Right ventricle myocardium superior (tissue), 1 donor: Measurements from ENCODE around the gene CFC1B. TPM values are rescaled to one million over a fixed set of nuclear protein-coding genes. Genes with fewer than 3 reads are reported as not detected.
"Not testable (repeated sequence)": the region's sequence is repeated elsewhere in the genome, so short reads cannot be mapped to it uniquely, and the experiment has no call there.

Experiments
- ATAC-seq: fragments of 200-7000 bp; cut with Tn5 transposase; one replicate; pipeline ENCODE4 v1.9.1; 2020; ENCODE audit warnings: mild to moderate bottlenecking; ENCODE audit not compliant: poor library complexity
- DNase-seq: peaks from one replicate; pipeline ENCODE4 v3.0.0-alpha.2; 2020
- intact Hi-C: fragments of 100-400 bp; cut with DNase I; formaldehyde crosslinking; loops from one replicate; pipeline ENCODE4 v1.11.2; 2022
- long read RNA-seq: library from polyadenylated mRNA; unstranded; transcript quantifications from one replicate; pipeline ENCODE4 v2.0.0, GENCODE V29; 2021
- total RNA-seq: library from RNA; stranded (reverse); fragmentation: NEBNext Ultra II Directional; extraction: Animal tissue kit (Norgen Biotek cat#: 25700); gene quantifications from one replicate; pipeline ENCODE4 v1.2.1, GENCODE V29; 2021
- donor health status: DM: no; HTN: yes; CAD: no; lungs with severe emphysema.

The CFC1B gene
- total RNA-seq, result not detected
- long read RNA-seq, result 0 reads

DNA sequence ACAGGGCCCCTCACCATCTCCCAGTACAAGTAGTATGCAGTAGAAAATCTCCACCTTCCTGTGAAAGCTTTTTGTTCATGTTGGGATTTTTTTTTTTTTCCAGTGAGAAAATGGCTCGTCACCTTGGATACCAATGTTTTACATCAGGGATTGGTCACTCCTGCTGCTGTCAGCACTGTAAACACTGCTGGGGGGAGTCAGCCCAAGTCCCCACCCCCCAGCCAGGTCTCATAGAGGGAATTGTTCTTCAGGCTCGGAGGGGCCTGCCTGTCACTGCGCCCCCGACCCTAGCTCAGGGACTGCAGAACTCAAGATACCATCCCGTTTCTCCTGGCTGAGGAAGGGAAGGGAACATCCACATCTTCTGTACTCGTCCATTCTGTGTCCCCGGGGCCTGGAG, at the start of gene CFC1B:
TSS of gene CFC1B (plus strand) at position 231 of the 400 bp plus-strand sequence. CDS start 263 bp downstream, outside the sequence.
- intact Hi-C loops, DNase-seq, ATAC-seq: not testable (repeated sequence)

GRCh38 chr2:130491073-130491472, 29.9 kb upstream of the CFC1B start:
- DNase-seq, ATAC-seq, intact Hi-C loops: not testable (repeated sequence)

- DNase-seq, intact Hi-C loops, ATAC-seq: not testable (repeated sequence)
These were observed 11.8 kb upstream of the CFC1B start, which contains the start of gene POTEI for GRCh38 chr2:130509228-130509627. TSS of gene POTEI (minus strand) at chr2:130509328. CDS start at chr2:130509235, 93 bp downstream.

DNA sequence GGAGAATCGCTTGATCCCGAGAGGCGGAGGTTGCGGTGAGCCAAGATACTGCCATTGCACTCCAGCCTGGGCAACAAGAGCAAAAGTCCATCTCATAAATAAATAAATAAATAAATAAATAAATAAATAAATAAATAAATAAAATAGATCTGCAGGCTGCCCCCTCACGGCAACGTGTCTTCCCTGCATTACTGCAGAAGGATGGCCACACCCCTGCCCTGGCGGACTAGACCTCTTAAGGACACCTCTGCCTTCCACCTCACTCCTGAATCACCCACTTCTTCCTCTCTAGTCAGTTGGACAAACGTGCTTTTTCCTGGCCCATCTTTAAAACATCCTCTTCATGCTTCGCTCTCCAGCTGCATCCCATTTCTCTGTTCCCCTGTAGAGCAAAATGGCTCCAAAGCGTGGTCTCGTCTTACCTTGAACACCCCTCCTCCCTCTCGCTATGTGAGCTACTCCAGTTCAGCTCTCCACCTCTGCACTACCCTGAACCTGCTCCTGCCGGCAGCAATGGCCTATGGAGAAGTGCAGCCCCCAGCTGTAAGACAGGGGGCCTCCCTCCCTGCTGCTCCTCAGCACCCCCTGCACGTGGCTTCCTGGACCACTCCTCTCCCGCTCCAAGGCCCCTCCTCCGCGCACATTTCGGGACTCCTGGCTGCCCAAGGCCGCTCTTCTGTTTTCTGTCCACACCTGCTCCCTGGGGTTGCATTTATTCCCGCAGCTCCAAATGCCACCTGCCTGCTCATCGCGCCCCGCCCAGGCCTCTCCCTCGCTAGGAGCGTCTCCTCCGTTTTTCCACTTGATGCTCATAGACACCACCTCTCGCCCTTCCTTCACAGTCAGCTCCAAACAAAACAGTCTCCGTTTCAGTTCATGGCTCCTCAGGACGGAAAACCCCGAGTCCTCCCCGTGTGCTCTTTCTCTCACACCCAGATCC, 9.9 kb upstream of the CFC1B start:
- DNase-seq, intact Hi-C loops, ATAC-seq: not testable (repeated sequence)

- ATAC-seq, DNase-seq, intact Hi-C loops: not testable (repeated sequence)
These were observed 9.1 kb upstream of the CFC1B start for GRCh38 chr2:130511747-130512451.

- DNase-seq, intact Hi-C loops: not testable (repeated sequence)
- peak; percentile 79 for ATAC-seq
These were observed 2.4 kb upstream of the CFC1B start for GRCh38 chr2:130518516-130519106.

GRCh38 chr2:130522390-130522789, 1.4 kb downstream of the CFC1B start:
- intact Hi-C loops, DNase-seq, ATAC-seq: not testable (repeated sequence)

DNA sequence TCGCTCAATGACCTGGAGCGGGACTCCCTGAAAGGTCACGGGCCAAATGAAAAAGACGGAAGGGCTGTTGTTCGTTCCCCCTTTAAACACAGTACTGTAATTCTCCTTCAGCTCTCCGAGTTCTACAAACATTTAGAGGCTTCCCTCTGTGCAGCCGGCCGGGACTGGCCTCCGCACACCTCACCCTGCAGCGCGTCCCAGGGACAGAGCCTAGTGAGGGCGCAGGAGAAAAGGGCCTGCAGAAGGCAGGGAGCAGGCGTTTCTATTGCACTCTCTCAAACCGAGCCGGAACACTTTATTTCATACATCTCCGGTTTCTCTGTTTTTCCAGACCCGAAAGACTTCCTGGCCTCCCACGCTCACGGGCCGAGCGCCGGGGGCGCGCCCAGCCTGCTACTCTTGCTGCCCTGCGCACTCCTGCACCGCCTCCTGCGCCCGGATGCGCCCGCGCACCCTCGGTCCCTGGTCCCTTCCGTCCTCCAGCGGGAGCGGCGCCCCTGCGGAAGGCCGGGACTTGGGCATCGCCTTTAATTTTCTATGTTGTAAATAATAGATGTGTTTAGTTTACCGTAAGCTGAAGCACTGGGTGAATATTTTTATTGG, 6.4 kb downstream of the CFC1B start:
- DNase-seq, intact Hi-C loops, ATAC-seq: not testable (repeated sequence)

DNA sequence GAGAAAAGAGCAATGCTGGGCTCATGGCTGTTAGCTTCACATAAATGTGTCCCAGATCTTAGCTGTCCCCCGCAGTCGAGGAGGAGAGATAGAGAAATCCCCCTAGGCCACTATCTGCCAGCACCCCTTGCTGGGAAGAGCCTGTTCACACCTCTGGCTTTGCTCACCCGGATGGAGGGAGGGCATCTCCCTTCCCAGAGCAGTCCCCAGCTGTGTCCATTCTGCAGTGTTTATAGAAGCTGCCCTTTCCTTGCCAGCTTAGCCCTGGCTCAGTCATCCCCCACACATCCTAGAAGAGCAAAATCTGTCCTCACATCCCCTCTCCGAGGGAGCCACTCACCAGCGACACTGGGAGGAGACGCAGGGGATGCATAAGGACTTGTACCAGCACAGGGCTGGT, 8.5 kb downstream of the CFC1B start:
- DNase-seq, ATAC-seq, intact Hi-C loops: not testable (repeated sequence)

DNA sequence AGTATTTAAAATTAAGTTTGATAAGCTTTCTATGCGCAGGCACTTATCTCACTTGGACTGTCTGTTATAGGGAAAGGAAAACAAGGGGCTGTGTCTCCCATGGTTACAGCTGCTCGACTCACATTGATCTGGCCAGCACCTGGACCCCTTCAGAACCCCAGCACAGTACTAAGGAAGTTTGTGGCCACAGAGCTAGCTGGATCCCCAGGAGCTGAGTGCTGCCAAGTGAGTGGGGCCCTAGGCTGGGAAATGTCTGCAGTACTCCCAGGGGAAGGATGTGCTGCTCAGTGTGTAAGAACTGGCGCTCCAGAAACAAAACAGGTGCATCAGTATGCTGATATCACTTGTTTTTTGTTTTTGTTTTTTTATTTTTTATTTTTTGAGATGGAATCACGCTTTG, 9.2 kb downstream of the CFC1B start:
- intact Hi-C loops, DNase-seq, ATAC-seq: not testable (repeated sequence)

DNA sequence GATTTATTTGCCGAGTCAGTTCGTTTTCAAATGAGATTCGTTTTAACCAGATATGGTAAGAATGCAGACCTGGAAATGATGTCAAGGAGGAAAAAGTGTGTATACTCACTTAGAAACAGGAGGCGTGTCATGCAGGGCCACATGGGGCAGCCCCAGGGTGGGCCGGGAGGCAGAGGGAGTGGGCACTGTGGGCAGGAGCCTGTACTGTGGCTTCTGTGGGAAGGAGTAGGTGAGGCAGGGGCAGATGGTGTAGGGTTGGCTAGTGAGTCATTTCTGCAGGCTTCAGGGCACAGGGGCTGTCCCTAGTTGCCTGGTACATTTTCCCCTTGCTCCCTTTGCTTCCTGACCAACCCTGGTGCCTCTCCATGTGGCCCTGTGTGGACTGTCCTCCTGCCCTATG, 10.2 kb downstream of the CFC1B start:
- DNase-seq, intact Hi-C loops, ATAC-seq: not testable (repeated sequence)

GRCh38 chr2:130531672-130532071, 10.7 kb downstream of the CFC1B start:
- DNase-seq, ATAC-seq, intact Hi-C loops: not testable (repeated sequence)

DNA sequence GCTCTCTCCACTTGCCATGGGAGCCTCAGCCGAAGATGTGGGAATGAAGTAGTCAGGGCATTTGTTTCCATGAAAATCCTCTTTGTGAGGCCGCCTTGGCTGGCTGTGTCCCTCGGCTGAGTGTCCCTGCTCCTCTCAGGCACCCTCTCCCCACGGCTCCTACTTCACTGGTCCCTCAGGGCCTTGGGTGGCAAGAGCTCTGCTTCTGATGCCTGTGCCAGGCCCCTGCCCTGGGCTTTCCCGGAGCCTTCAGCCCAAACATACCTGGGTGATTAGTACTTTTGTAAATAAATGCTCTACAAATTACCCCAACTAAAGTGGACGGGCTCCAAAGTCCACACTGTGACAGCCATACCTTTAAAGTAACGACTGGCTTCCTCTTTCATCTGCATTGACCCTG, 15.6 kb downstream of the CFC1B start:
- ATAC-seq, DNase-seq, intact Hi-C loops: not testable (repeated sequence)

DNA sequence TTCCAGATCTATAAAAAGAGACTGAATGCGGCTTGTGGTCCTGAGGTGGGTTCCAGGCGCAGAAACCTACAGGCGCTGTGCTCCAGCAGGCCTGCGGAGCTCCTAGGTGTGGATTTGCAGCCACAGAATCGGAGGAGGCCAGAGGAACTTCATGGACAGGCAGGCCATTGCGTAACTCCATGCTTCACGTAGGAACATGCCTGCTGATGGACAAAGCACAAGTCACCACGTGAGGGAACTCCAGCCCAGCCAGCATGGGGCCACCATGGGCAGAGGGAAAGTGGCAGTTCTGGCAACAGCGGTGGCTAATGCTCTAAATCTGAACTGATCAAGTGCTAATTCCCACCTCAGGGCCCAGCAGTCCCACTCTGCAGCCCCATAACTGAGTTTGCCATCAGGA, 17.2 kb downstream of the CFC1B start:
- ATAC-seq, DNase-seq, intact Hi-C loops: not testable (repeated sequence)

- intact Hi-C loops, ATAC-seq, DNase-seq: not testable (repeated sequence)
These were observed 21.8 kb downstream of the CFC1B start for GRCh38 chr2:130542789-130543188.

GRCh38 chr2:130543785-130544528, 22.9 kb downstream of the CFC1B start:
- intact Hi-C loops, result not testable (repeated sequence)
- peak; percentile 58 for ATAC-seq

DNA sequence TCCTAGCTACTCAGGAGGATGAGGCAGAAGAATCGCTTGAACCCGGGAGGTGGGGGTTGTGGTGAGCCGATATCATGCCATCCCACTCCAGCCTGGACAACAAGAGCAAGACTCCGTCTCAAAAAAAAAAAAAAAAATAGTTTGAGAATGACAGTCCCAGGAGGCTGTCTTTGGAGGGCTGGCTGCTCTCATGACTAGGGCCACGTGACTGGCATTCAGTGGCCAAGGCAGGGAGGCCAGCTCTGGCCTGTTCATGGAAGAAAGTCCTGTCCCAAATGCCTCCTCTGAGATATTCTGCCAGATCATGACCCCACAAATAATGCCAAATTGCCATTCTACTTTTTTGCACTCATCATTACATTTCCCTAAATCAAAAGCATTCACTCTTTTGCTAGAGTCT, 24.0 kb downstream of the CFC1B start:
- ATAC-seq, DNase-seq, intact Hi-C loops: not testable (repeated sequence)

More at GRCh38 chr2:130543785-130544528, 22.9 kb downstream of the CFC1B start:
- DNase-seq, result not testable (repeated sequence)
